IMR-90 (cell line): ENCODE measurements around the gene KRTAP19-8. TPM values are rescaled to one million over a fixed set of nuclear protein-coding genes. Genes with fewer than 3 reads are reported as not detected.

Source experiments
- ATAC-seq: fragments of 200-7000 bp; cut with Tn5 transposase; 2 replicates; pipeline ENCODE4 v1.9.1; 2020; ENCODE audit warnings: low read depth, mild to moderate bottlenecking, moderate library complexity
- BruUV-seq: library from RNA; stranded (reverse); fragments of 400-500 nt; replicated peaks from 2 replicates; lab custom pipeline; 2021; lab: Mats Ljungman, UMichigan
- CTCF ChIA-PET: fragments of 300-600 bp; formaldehyde crosslinking; extraction: SDS; loops from one replicate; lab custom pipeline; 2021; ENCODE audit warnings: antibody characterized with exemption; lab: Yijun Ruan, JAX
- POLR2A ChIA-PET: fragments of 300-600 bp; sonication (Branson Sonifier 250); formaldehyde crosslinking; loops from one replicate; lab custom pipeline; 2022; ENCODE audit warnings: antibody characterized with exemption; ENCODE audit not compliant: unreplicated experiment; lab: Charles Lee
- DNase-seq: peaks from one replicate; pipeline ENCODE4 v3.0.0; 2013
- H2AFZ ChIP-seq: replicated peaks from 2 replicates; pipeline ENCODE3; 2013; ENCODE audit warnings: low read length, mild to moderate bottlenecking; ENCODE audit not compliant: poor library complexity
- H2AK5ac ChIP-seq: 2 replicates; pipeline ENCODE4 v1.6.1; 2013; ENCODE audit warnings: low read depth, low read length, inconsistent platforms
- H2AK9ac ChIP-seq: replicated peaks from 2 replicates; pipeline ENCODE3; 2013; ENCODE audit warnings: mild to moderate bottlenecking, low read depth, low read length, moderate library complexity; ENCODE audit not compliant: poor library complexity
- H2BK120ac ChIP-seq: 2 replicates; pipeline ENCODE4 v1.6.1; 2013; ENCODE audit warnings: low read depth, low read length, inconsistent platforms
- H2BK15ac ChIP-seq: 3 replicates; pipeline ENCODE4 v1.6.1; 2013; ENCODE audit warnings: low read depth, low read length, inconsistent platforms
- H2BK20ac ChIP-seq: 2 replicates; pipeline ENCODE4 v1.6.1; 2013; ENCODE audit warnings: low read depth, mild to moderate bottlenecking, inconsistent platforms, low read length, moderate library complexity
- H2BK5ac ChIP-seq: 2 replicates; pipeline ENCODE4 v1.6.1; 2013; ENCODE audit warnings: mild to moderate bottlenecking, low read depth, low read length, inconsistent platforms; ENCODE audit not compliant: poor library complexity, severe bottlenecking
- H3K14ac ChIP-seq: replicated peaks from 2 replicates; pipeline ENCODE4 v1.6.1; 2013; ENCODE audit warnings: low read depth, low read length, inconsistent platforms
- H3K18ac ChIP-seq: 2 replicates; pipeline ENCODE4 v1.6.1; 2013; ENCODE audit warnings: low read depth, low read length, control low read depth
- H3K23ac ChIP-seq: 2 replicates; pipeline ENCODE4 v1.6.1; 2013; ENCODE audit warnings: low read depth, low read length, inconsistent platforms
- H3K27ac ChIP-seq: 2 replicates; pipeline ENCODE4 v1.5.1; 2013; ENCODE audit warnings: mild to moderate bottlenecking, control low read depth, low read length; ENCODE audit not compliant: insufficient read depth
- H3K27me3 ChIP-seq: 2 replicates; pipeline ENCODE4 v1.6.1; 2013; ENCODE audit warnings: low read length; ENCODE audit not compliant: control insufficient read depth, insufficient read depth
- H3K36me3 ChIP-seq: 2 replicates; pipeline ENCODE4 v1.6.1; 2013; ENCODE audit warnings: low read length, mixed read lengths; ENCODE audit not compliant: control insufficient read depth, insufficient read depth
- H3K4ac ChIP-seq: 2 replicates; pipeline ENCODE4 v1.6.1; 2013; ENCODE audit warnings: low read depth, low read length, inconsistent platforms
- H3K4me1 ChIP-seq: 2 replicates; pipeline ENCODE4 v1.6.1; 2013; ENCODE audit warnings: low read length, mixed read lengths; ENCODE audit not compliant: control insufficient read depth, insufficient read depth
- H3K4me2 ChIP-seq: 2 replicates; pipeline ENCODE4 v1.6.1; 2013; ENCODE audit warnings: low read depth, mild to moderate bottlenecking, control low read depth, low read length, moderate library complexity
- H3K4me3 ChIP-seq: 2 replicates; pipeline ENCODE4 v1.5.1; 2013; ENCODE audit warnings: low read depth, mild to moderate bottlenecking, control low read depth, low read length, moderate library complexity; ENCODE audit not compliant: insufficient read depth
- H3K56ac ChIP-seq: 2 replicates; pipeline ENCODE4 v1.6.1; 2013; ENCODE audit warnings: low read length, inconsistent platforms; ENCODE audit not compliant: insufficient read depth; ENCODE audit errors: extremely low read depth
- H3K79me1 ChIP-seq, 2 experiments: 2 replicates each; pipeline ENCODE4 v1.6.1; 2013; ENCODE audit warnings: low read length in 2 of 2, inconsistent platforms in 1 of 2, low read depth in 1 of 2
- H3K9ac ChIP-seq: 2 replicates; pipeline ENCODE4 v1.6.1; 2013; ENCODE audit warnings: low read depth, low read length, control low read depth
- H3K9me1 ChIP-seq: 2 replicates; pipeline ENCODE4 v1.6.1; 2013; ENCODE audit warnings: low read length, inconsistent platforms; ENCODE audit not compliant: insufficient read depth
- H3K9me3 ChIP-seq: 2 replicates; pipeline ENCODE4 v1.6.1; 2013; ENCODE audit warnings: low read length; ENCODE audit not compliant: control insufficient read depth, insufficient read depth
- H4K20me1 ChIP-seq: 2 replicates; pipeline ENCODE4 v1.6.1; 2013; ENCODE audit warnings: low read length, inconsistent platforms; ENCODE audit not compliant: insufficient read depth
- H4K5ac ChIP-seq: 2 replicates; pipeline ENCODE4 v1.6.1; 2013; ENCODE audit warnings: mild to moderate bottlenecking, low read depth, low read length, control low read depth
- H4K8ac ChIP-seq, 2 experiments: 2 replicates each; pipeline ENCODE4 v1.6.1; 2013; ENCODE audit warnings: low read depth in 2 of 2, low read length in 2 of 2, control low read depth in 1 of 2, inconsistent platforms in 1 of 2
- H4K91ac ChIP-seq: 2 replicates; pipeline ENCODE4 v1.6.1; 2013; ENCODE audit warnings: low read depth, low read length, inconsistent platforms; ENCODE audit not compliant: insufficient read depth
- CEBPB ChIP-seq: IDR thresholded peaks from 2 replicates; pipeline ENCODE4 v1.6.1; 2012; ENCODE audit warnings: low read depth, low read length, improper control_type of control experiment
- MAFK ChIP-seq: IDR thresholded peaks from 2 replicates; pipeline ENCODE4 v1.6.1; 2012; ENCODE audit warnings: low read depth, low read length, improper control_type of control experiment
- MAZ ChIP-seq: IDR thresholded peaks from 2 replicates; pipeline ENCODE4 v1.6.1; 2012; ENCODE audit warnings: low read depth, mild to moderate bottlenecking, low read length, improper control_type of control experiment, moderate library complexity, borderline replicate concordance
- NFE2L2 ChIP-seq: fragments of 150-350 bp; IDR thresholded peaks from 2 replicates; pipeline ENCODE4 v1.6.1; 2016; ENCODE audit warnings: low read depth, mild to moderate bottlenecking, low read length
- RAD21 ChIP-seq: IDR thresholded peaks from 2 replicates; pipeline ENCODE4 v1.6.1; 2012; ENCODE audit warnings: low read length, improper control_type of control experiment
- SMC3 ChIP-seq: fragments of 150-350 bp; IDR thresholded peaks from 2 replicates; pipeline ENCODE4 v1.6.1; 2016; ENCODE audit warnings: low read depth, mild to moderate bottlenecking, antibody characterized with exemption, low read length, moderate library complexity
- WGBS, 2 experiments: methylation state at CpG; one replicate each; pipeline versions ENCODE4 v1.1.5 to v1.1.7; 2013; ENCODE audit warnings: missing lambda C conversion rate in 2 of 2; ENCODE audit not compliant: insufficient read length in 1 of 2; ENCODE audit errors: extremely low coverage in 2 of 2; 5-methylcytosine and 5-hydroxymethylcytosine counted together
- dilution Hi-C: fragments of 300-500 bp; cut with HindIII; formaldehyde crosslinking; loops from one replicate; pipeline ENCODE4 v1.14.3; 2018; ENCODE audit warnings: low sequenced_read_pairs; ENCODE audit not compliant: unreplicated experiment
- in situ Hi-C: fragments of 300-500 bp; cut with MboI; formaldehyde crosslinking; loops from 3 replicates; pipeline ENCODE4 v1.14.3; 2019; ENCODE audit warnings: low sequenced_read_pairs, inconsistent platforms, mixed read lengths
- intact Hi-C: fragments of 100-400 bp; cut with micrococcal nuclease; formaldehyde crosslinking; loops from 2 replicates; pipeline ENCODE4 v1.10.0; 2022
- polyA plus RNA-seq, 3 experiments: library from polyadenylated mRNA; depleted of rRNA; stranded (reverse); fragments of >200 nt; gene quantifications; 2 replicates each; pipeline ENCODE4 v1.2.3, GENCODE V29; 2012; ENCODE audit warnings: low replicate concordance in 1 of 3
- total RNA-seq: library from RNA; depleted of rRNA; stranded (reverse); fragments of >200 nt; gene quantifications from 2 replicates; pipeline ENCODE4 v1.2.3, GENCODE V29; 2012
- TF ChIP-seq, protein P1 (sequence below): fragments of 150-350 bp; IDR thresholded peaks from 2 replicates; pipeline ENCODE4 v1.6.1; 2017; ENCODE audit warnings: mild to moderate bottlenecking, antibody characterized with exemption, low read length, low read depth
- TF ChIP-seq, protein P2 (sequence below): fragments of 150-350 bp; IDR thresholded peaks from 2 replicates; pipeline ENCODE4 v1.6.1; 2016; ENCODE audit warnings: low read depth, mild to moderate bottlenecking, low read length, moderate library complexity, borderline replicate concordance

KRTAP19-8 gene
- total and polyA plus RNA-seq, 2 of the 4 experiments (the other 2 are of a cell fraction), result not detected

DNA sequence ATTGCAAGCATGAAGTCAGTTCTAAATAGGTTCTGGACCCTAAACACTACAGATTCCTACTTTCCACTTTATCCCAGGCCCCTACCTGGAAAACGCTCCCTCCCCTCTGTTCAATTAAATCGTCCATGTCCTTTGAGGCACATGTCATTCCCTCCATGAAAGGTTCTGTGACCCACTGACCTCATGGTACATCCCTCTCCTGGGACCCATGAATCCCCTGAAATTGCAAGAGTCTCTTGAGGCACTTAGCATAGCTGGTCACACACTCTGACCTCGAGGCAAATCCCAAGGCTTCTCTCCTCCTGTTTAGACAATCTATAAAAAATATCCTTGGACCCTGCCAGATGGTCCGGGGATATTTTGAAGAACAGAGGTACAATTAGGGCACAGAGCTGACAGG lies 34.3 kb upstream of the KRTAP19-8 start:
- Histone ChIP-seq H4K8ac (no peak overlapping the region), H4K20me1 (no peaks in the 10 kb centered on the region), H3K9ac (no peak overlapping the region), H2BK120ac (no peak overlapping the region), H2BK5ac (no peak overlapping the region), H2AK5ac (no peak overlapping the region), H3K9me3 (no peaks in the 10 kb centered on the region), H2AK9ac (no peak overlapping the region), H3K9me1 (no peaks in the 10 kb centered on the region), H3K27me3 (no peaks in the 10 kb centered on the region), H2BK20ac (no peak overlapping the region), H3K23ac (no peak overlapping the region), H3K4ac (no peak overlapping the region), H3K18ac (peak overlapping the region; percentile 4; the same call in 1 of the 2 replicates), H4K91ac (no peak overlapping the region), H3K4me1 (peaks cover 2% of the 10 kb centered on the region; the same call in 1 of the 2 replicates), H2AFZ (no peak overlapping the region), H3K14ac (no peak overlapping the region), H4K5ac (no peak overlapping the region), H2BK15ac (no peak overlapping the region), H3K27ac (no peak overlapping the region), H3K56ac (no peak overlapping the region), H3K4me2 (peak overlapping the region; percentile 13; the same call in 1 of the 2 replicates), H3K36me3 (no peaks in the 10 kb centered on the region), H3K4me3 (no peak overlapping the region), H3K79me1 (no peaks in the 10 kb centered on the region)
- 27% methylated on average over 2 of the region's 4 CpGs; no CpG with 5 or more reads in 1 of the 2 experiments for WGBS, 2 experiments
- ChIA-PET POLR2A (no interaction called here), CTCF (no interaction called here)
- in situ Hi-C loops (no loop called here), dilution Hi-C loops (no loop called here), intact Hi-C loops (no loop called here)
- ATAC-seq, result no peak
- DNase-seq, result no peak
- TF ChIP-seq NFE2L2, result no peak
- TF ChIP-seq MAZ, result no peak
- no peak for TF ChIP-seq CEBPB
- no peak for TF ChIP-seq SMC3
- TF ChIP-seq MAFK, result no peak
- TF ChIP-seq, protein P1, sequence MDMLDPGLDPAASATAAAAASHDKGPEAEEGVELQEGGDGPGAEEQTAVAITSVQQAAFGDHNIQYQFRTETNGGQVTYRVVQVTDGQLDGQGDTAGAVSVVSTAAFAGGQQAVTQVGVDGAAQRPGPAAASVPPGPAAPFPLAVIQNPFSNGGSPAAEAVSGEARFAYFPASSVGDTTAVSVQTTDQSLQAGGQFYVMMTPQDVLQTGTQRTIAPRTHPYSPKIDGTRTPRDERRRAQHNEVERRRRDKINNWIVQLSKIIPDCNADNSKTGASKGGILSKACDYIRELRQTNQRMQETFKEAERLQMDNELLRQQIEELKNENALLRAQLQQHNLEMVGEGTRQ, result no peak
- no peak for TF ChIP-seq RAD21
- TF ChIP-seq, protein P2, sequence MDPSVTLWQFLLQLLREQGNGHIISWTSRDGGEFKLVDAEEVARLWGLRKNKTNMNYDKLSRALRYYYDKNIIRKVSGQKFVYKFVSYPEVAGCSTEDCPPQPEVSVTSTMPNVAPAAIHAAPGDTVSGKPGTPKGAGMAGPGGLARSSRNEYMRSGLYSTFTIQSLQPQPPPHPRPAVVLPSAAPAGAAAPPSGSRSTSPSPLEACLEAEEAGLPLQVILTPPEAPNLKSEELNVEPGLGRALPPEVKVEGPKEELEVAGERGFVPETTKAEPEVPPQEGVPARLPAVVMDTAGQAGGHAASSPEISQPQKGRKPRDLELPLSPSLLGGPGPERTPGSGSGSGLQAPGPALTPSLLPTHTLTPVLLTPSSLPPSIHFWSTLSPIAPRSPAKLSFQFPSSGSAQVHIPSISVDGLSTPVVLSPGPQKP, result no peak
- BruUV-seq, result no TSS peak
